NCI-H526 (cell line): ENCODE measurements around the gene TK1.

Experiments
- DNase-seq, 2 experiments: peaks; one replicate each; lab custom pipeline; 2025; lab: John Stamatoyannopoulos, UW

The TK1 gene

GRCh38 chr17:78219396-78220150, 32.7 kb upstream of the TK1 start:
- DNase-seq, result no peak

GRCh38 chr17:78214706-78215061, 27.8 kb upstream of the TK1 start:
- no peak for DNase-seq

- peak; percentile 70 to 98 for DNase-seq
Observed at GRCh38 chr17:78214016-78214705, 27.3 kb upstream of the TK1 start, which contains the start of gene BIRC5. Gene BIRC5 (plus strand): TSS chr17:78214253. CDS start chr17:78214317, 64 bp downstream.

GRCh38 chr17:78211032-78211431, 24.2 kb upstream of the TK1 start:
- peak; percentile 83 to 91 for DNase-seq

- no peak for DNase-seq
Observed at GRCh38 chr17:78210111-78210510, 23.3 kb upstream of the TK1 start.

- DNase-seq, result no peak
Observed at GRCh38 chr17:78208486-78208885, 21.6 kb upstream of the TK1 start.

- DNase-seq, result no peak
Observed at GRCh38 chr17:78206298-78206697, 19.4 kb upstream of the TK1 start.

- DNase-seq, result no peak
Observed at GRCh38 chr17:78205124-78205775, 18.4 kb upstream of the TK1 start.

GRCh38 chr17:78204387-78205123, 17.7 kb upstream of the TK1 start:
- DNase-seq, result no peak

GRCh38 chr17:78202666-78203065, 15.8 kb upstream of the TK1 start:
- DNase-seq, result no peak

GRCh38 chr17:78200451-78200850, 13.6 kb upstream of the TK1 start:
- no peak for DNase-seq

GRCh38 chr17:78197147-78197832, 10.4 kb upstream of the TK1 start:
- DNase-seq, result no peak

GRCh38 chr17:78196716-78197115, 9.9 kb upstream of the TK1 start:
- DNase-seq, result no peak

- DNase-seq, result no peak
Observed at GRCh38 chr17:78185981-78186691, 716 bp downstream of the TK1 start.

GRCh38 chr17:78184868-78185267, 2.0 kb downstream of the TK1 start:
- no peak for DNase-seq

GRCh38 chr17:78184351-78184750, 2.5 kb downstream of the TK1 start:
- no peak for DNase-seq

- DNase-seq, result no peak
Observed at GRCh38 chr17:78183916-78184315, 2.9 kb downstream of the TK1 start.

GRCh38 chr17:78182504-78182903, 4.3 kb downstream of the TK1 start:
- no peak for DNase-seq

- no peak for DNase-seq
Observed at GRCh38 chr17:78180508-78180907, 6.3 kb downstream of the TK1 start.

GRCh38 chr17:78180083-78180482, 6.8 kb downstream of the TK1 start:
- DNase-seq, result no peak

GRCh38 chr17:78179372-78179771, 7.5 kb downstream of the TK1 start:
- DNase-seq, result no peak
